Smooth muscle cell (in vitro differentiated cells): ENCODE measurements around the gene ADAP1. TPM values are rescaled to one million over a fixed set of nuclear protein-coding genes. Genes with fewer than 3 reads are reported as not detected.

Source experiments
- DNase-seq: peaks from one replicate; lab custom pipeline; 2025; ENCODE audit not compliant: unreplicated experiment; lab: John Stamatoyannopoulos, UW
- H2AFZ ChIP-seq: fragments of 200-600 bp; sonication (generic); 2 replicates; pipeline ENCODE4 v1.6.0; 2016; ENCODE audit warnings: antibody characterized with exemption, low read depth, mild to moderate bottlenecking
- H3F3A ChIP-seq: fragments of 200-600 bp; sonication (generic); 2 replicates; pipeline ENCODE4 v1.6.0; 2017; ENCODE audit warnings: antibody characterized with exemption, low read depth
- H3K27ac ChIP-seq: fragments of 200-600 bp; sonication (generic); 2 replicates; pipeline ENCODE4 v1.5.1; 2016; ENCODE audit warnings: low read depth, mild to moderate bottlenecking
- H3K27me3 ChIP-seq: fragments of 200-600 bp; sonication (generic); 2 replicates; pipeline ENCODE4 v1.6.1; 2016; ENCODE audit warnings: low read depth, mild to moderate bottlenecking
- H3K36me3 ChIP-seq: fragments of 200-600 bp; sonication (generic); 2 replicates; pipeline ENCODE4 v1.5.1; 2016; ENCODE audit warnings: low read depth
- H3K4me1 ChIP-seq: fragments of 200-600 bp; sonication (generic); 2 replicates; pipeline ENCODE4 v1.5.1; 2016; ENCODE audit warnings: low read depth
- H3K4me2 ChIP-seq: fragments of 200-600 bp; sonication (generic); 2 replicates; pipeline ENCODE4 v1.6.0; 2016; ENCODE audit warnings: mild to moderate bottlenecking
- H3K4me3 ChIP-seq: fragments of 200-600 bp; sonication (generic); 2 replicates; pipeline ENCODE4 v1.5.1; 2016; ENCODE audit warnings: mild to moderate bottlenecking
- H3K79me2 ChIP-seq: fragments of 200-600 bp; sonication (generic); 2 replicates; pipeline ENCODE4 v1.6.0; 2016; ENCODE audit warnings: low read depth, mild to moderate bottlenecking
- H3K9ac ChIP-seq: fragments of 200-600 bp; sonication (generic); 2 replicates; pipeline ENCODE4 v1.6.0; 2016; ENCODE audit warnings: low read depth
- H3K9me3 ChIP-seq: fragments of 200-600 bp; sonication (generic); replicated peaks from 2 replicates; pipeline ENCODE4 v1.5.1; 2016; ENCODE audit warnings: low read depth
- H4K20me1 ChIP-seq: fragments of 200-600 bp; sonication (generic); 2 replicates; pipeline ENCODE4 v1.6.0; 2016; ENCODE audit warnings: low read depth
- WGBS: methylation state at CpG from one replicate; pipeline ENCODE4 v1.1.7; 2016; ENCODE audit warnings: low lambda C conversion rate; 5-methylcytosine and 5-hydroxymethylcytosine counted together
- polyA plus RNA-seq: library from polyadenylated mRNA; unstranded; fragments of >200 nt; fragmentation: Nextera tagmentation; extraction: Ambion mirVana; gene quantifications from 2 replicates; pipeline ENCODE4 v1.2.1, GENCODE V29; 2016
- total RNA-seq: library from RNA; depleted of rRNA; stranded (reverse); fragments of >200 nt; gene quantifications from 2 replicates; pipeline ENCODE4 v1.2.3, GENCODE V29; 2014
- TF ChIP-seq, protein P1 (sequence below): fragments of 200-600 bp; sonication (generic); IDR thresholded peaks from 2 replicates; pipeline ENCODE4 v1.5.1; 2017; ENCODE audit warnings: borderline replicate concordance, mild to moderate bottlenecking, antibody characterized with exemption; ENCODE audit not compliant: insufficient read depth, poor library complexity, severe bottlenecking

The ADAP1 gene
- total and polyA plus RNA-seq, 2 experiments from 2014 or later: 1.3 to 2.0 TPM

DNA sequence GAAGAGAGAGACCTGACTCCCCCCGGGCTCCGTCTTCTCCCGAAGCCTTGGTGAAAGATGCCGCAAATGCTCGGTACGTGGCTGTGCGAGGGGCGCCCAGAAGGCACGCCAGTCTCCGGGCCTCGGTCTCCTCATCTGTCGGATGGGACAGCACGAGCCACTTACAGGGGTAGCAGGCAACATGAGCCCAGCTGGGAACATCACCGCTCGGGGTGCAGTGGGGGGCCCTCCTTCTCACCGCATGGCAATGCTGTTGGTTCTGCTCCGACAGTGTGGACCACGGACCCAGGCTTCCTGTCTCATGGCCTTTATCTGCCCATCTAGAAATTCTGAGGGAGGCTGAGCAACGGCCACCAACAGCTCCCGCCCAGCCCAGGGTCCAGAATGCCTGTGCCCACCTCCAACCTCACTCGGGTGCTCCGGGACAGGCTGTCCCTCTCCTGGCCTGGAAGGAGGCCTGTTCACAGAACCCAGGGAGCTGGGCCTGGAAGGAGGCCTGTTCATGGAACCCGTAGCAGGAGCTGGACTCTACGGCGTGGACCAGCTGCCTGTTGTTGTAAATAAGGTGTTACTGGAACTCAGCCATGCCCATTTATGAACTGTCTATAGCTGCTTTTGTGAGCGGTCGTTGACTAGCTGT lies 15.8 kb downstream of the ADAP1 start:
- Histone ChIP-seq H2AFZ (no peak overlapping the region), H3K9ac (no peak overlapping the region), H3K27ac (no peak overlapping the region), H3K4me1 (no peaks in the 10 kb centered on the region), H3K27me3 (peaks cover 14% of the 10 kb centered on the region), H3F3A (no peaks in the 10 kb centered on the region), H4K20me1 (no peaks in the 10 kb centered on the region), H3K4me3 (no peak overlapping the region), H3K36me3 (no peaks in the 10 kb centered on the region), H3K79me2 (no peaks in the 10 kb centered on the region), H3K4me2 (no peak overlapping the region), H3K9me3 (no peaks in the 10 kb centered on the region)
- 90% methylated on average over 27 of the region's 27 CpGs for WGBS
- TF ChIP-seq, protein P1, sequence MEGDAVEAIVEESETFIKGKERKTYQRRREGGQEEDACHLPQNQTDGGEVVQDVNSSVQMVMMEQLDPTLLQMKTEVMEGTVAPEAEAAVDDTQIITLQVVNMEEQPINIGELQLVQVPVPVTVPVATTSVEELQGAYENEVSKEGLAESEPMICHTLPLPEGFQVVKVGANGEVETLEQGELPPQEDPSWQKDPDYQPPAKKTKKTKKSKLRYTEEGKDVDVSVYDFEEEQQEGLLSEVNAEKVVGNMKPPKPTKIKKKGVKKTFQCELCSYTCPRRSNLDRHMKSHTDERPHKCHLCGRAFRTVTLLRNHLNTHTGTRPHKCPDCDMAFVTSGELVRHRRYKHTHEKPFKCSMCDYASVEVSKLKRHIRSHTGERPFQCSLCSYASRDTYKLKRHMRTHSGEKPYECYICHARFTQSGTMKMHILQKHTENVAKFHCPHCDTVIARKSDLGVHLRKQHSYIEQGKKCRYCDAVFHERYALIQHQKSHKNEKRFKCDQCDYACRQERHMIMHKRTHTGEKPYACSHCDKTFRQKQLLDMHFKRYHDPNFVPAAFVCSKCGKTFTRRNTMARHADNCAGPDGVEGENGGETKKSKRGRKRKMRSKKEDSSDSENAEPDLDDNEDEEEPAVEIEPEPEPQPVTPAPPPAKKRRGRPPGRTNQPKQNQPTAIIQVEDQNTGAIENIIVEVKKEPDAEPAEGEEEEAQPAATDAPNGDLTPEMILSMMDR: no peak
- no peak for DNase-seq

DNA sequence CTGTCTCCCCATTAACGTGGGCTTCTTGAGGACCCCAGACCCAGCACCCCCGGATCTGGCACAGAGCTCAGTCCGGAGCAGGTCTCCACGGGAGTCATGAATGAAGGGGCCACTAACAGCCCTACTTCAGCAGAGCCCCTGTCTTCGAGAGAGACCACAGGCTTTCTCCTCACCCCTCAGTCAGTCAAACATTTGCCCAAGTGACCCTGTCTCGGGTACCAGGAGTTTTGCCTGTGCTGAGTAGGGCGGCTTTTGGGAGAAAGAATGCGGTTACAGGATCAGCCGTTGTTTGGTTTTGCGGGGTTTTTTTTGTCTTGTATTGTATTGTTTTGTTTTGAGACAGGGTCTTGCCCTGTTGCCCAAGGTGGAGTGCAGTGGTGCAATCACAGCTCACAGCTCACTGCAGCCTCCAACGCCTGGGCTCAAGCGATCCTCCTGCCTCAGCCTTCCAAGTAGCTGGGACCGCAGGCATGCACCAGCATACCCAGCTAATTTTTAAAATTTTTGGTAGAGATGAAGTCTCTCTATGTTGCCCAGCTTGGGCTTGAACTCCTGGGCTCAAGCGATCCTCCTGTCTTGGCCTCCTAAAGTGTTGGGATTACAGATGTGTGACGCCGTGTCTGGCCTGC lies 16.5 kb downstream of the ADAP1 start:
- H4K20me1 ChIP-seq: no peaks in the 10 kb centered on the region
- no peak overlapping the region for H3K9ac ChIP-seq
- WGBS: 95% methylated on average over 16 of the region's 16 CpGs
- no peaks in the 10 kb centered on the region for H3K4me1 ChIP-seq
- no peak overlapping the region for H3K4me2 ChIP-seq
- no peak for DNase-seq
- no peaks in the 10 kb centered on the region for H3K79me2 ChIP-seq
- H3K36me3 ChIP-seq: no peaks in the 10 kb centered on the region
- H3F3A ChIP-seq: no peaks in the 10 kb centered on the region
- no peak overlapping the region for H3K27ac ChIP-seq
- H3K9me3 ChIP-seq: no peaks in the 10 kb centered on the region
- H3K4me3 ChIP-seq: no peak overlapping the region
- no peak overlapping the region for H2AFZ ChIP-seq
- peaks cover 14% of the 10 kb centered on the region for H3K27me3 ChIP-seq
- TF ChIP-seq, protein P1: no peak

DNA sequence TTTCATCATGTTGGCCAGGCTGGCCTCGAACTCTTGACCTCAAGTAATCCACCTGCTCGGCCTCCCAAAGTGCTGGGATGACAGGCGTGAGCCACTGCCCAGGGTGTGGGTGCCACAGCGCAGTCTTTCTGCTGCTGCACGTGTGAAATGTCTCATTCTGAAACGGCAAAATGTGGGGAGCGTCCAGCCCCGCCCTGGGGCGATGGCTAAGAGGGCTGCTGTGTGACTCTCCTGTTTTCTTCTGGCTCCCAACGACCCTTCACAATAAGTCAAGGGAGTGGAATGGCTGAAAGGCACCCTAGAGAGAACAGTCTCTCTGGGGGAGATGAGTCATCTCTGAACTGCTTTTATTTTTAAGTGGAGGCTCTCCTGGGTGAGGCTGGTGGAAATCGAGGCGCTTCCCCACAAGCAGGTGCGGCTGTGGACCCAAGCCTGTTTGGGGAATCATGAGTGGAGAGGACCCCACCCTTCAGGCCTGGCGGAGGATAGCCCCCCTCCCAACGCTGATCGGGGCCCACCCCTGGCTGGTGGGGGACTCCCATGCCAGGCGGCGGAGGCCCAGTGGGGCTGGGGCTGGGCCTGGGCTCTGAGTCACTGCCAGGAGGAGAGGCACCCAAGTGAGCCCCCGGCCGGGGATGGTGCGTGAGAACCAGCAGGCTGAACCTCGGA lies 18.0 kb downstream of the ADAP1 start:
- Histone ChIP-seq H3F3A (no peaks in the 10 kb centered on the region), H3K9me3 (no peaks in the 10 kb centered on the region), H3K36me3 (no peaks in the 10 kb centered on the region), H2AFZ (no peak overlapping the region), H3K9ac (no peak overlapping the region), H3K27ac (no peak overlapping the region), H4K20me1 (no peaks in the 10 kb centered on the region), H3K4me2 (no peak overlapping the region), H3K4me3 (no peak overlapping the region), H3K4me1 (no peaks in the 10 kb centered on the region), H3K79me2 (no peaks in the 10 kb centered on the region), H3K27me3 (peaks cover 7% of the 10 kb centered on the region)
- DNase-seq: no peak
- TF ChIP-seq, protein P1: no peak
- 80% methylated on average over 16 of the region's 22 CpGs for WGBS
